Breast epithelium (tissue), 4 donors: ENCODE results near the gene PNKP. TPM values are rescaled to one million over a fixed set of nuclear protein-coding genes. Genes with fewer than 3 reads are reported as not detected.

Experiments
- DNase-seq, 2 donors: peaks; one replicate each; pipeline ENCODE4 v3.0.0-alpha.2; 2019; ENCODE audit warnings: low spot score in 2 of 2
- H3K27ac ChIP-seq, 2 donors: fragments of 200-600 bp; sonication (generic) in 1 of 2; one replicate each; pipeline ENCODE4 v1.5.1; 2016 to 2019; ENCODE audit warnings: mild to moderate bottlenecking in 1 of 2
- H3K27me3 ChIP-seq, 2 donors: fragments of 200-600 bp; sonication (generic) in 1 of 2; one replicate each; pipeline versions ENCODE4 v1.5.1 to v1.6.0; 2017 to 2019; ENCODE audit warnings: control low read depth in 1 of 2, mild to moderate bottlenecking in 1 of 2
- H3K36me3 ChIP-seq: fragments of 200-600 bp; one replicate; pipeline ENCODE4 v1.5.1; 2019
- H3K4me1 ChIP-seq, 2 donors: fragments of 200-600 bp; sonication (generic); one replicate each; pipeline ENCODE4 v1.5.1; 2016 to 2019; ENCODE audit warnings: control low read depth in 1 of 2
- H3K4me3 ChIP-seq, 3 donors: fragments of 200-600 bp; sonication (generic); 1 replicate in 2 of 3; 2 replicates in 1 of 3; pipeline ENCODE4 v1.5.1; 2016 to 2019; ENCODE audit warnings: mild to moderate bottlenecking in 3 of 3, moderate library complexity in 2 of 3
- H3K9me3 ChIP-seq, 2 donors: fragments of 200-600 bp; sonication (generic) in 1 of 2; one replicate each; pipeline ENCODE4 v1.5.1; 2016 to 2019; ENCODE audit warnings: control low read depth in 1 of 2
- CTCF ChIP-seq, 3 donors: fragments of 450-650 bp; IDR thresholded peaks; one replicate each; pipeline ENCODE4 v1.5.1; 2016 to 2017; ENCODE audit warnings: antibody characterized with exemption in 3 of 3, mild to moderate bottlenecking in 3 of 3, moderate library complexity in 3 of 3
- POLR2A ChIP-seq: fragments of 450-650 bp; IDR thresholded peaks from one replicate; pipeline ENCODE4 v1.6.1; 2016; ENCODE audit warnings: antibody characterized with exemption, mild to moderate bottlenecking, moderate library complexity
- POLR2AphosphoS5 ChIP-seq, 3 donors: sonication (generic); formaldehyde crosslinking; IDR thresholded peaks; one replicate each; pipeline ENCODE4 v1.6.1; 2017; ENCODE audit warnings: antibody characterized with exemption in 3 of 3
- intact Hi-C: fragments of 100-400 bp; cut with DNase I; formaldehyde crosslinking; loops from one replicate; pipeline ENCODE4 v1.15.1; 2023; ENCODE audit warnings: low total_unique reads
- total RNA-seq, 3 donors: library from RNA; depleted of rRNA; stranded (reverse); fragments of >200 nt; gene quantifications; one replicate each; pipeline ENCODE4 v1.1.0, GENCODE V29; 2016

Gene PNKP
- total RNA-seq, 3 donors from 2014 or later = 31.0 to 69.2 (median 57.7) TPM

GRCh38 chr19:49818649-49819370 lies 48.6 kb downstream of the PNKP start:
- Histone ChIP-seq H3K27me3 (no peaks in the 10 kb centered on the region), H3K4me3 (peak overlapping the region; percentile 72 to 86 (median 83)), H3K36me3 (no peaks in the 10 kb centered on the region), H3K27ac (peak overlapping the region; percentile 91 to 99), H3K9me3 (no peaks in the 10 kb centered on the region), H3K4me1 (no peaks in the 10 kb centered on the region)
- DNase-seq = no peak
- intact Hi-C loops = no loop called here
- no peak for TF ChIP-seq POLR2AphosphoS5 (IDR thresholded peaks at IDR 0.05)
- TF ChIP-seq POLR2A = no peak
- no peak for TF ChIP-seq CTCF (IDR thresholded peaks at IDR 0.05)

GRCh38 chr19:49817964-49818648 lies 49.3 kb downstream of the PNKP start, which contains the start of gene MED25:
Gene MED25 (plus strand): TSS chr19:49818289. CDS start chr19:49818342, 53 bp downstream.
- H3K27me3 ChIP-seq = no peaks in the 10 kb centered on the region
- peak; percentile 54 for TF ChIP-seq POLR2A
- TF ChIP-seq POLR2AphosphoS5 (IDR thresholded peaks at IDR 0.05) = peak; percentile 60 to 83 (median 71)
- TF ChIP-seq CTCF (IDR thresholded peaks at IDR 0.05) = peak in 2 of 3 donors; percentile 59 to 83
- H3K4me1 ChIP-seq = no peaks in the 10 kb centered on the region
- H3K36me3 ChIP-seq = no peaks in the 10 kb centered on the region
- peak within 1 kb of the TSS; percentile 91 to 99 for H3K27ac ChIP-seq
- no peaks in the 10 kb centered on the region for H3K9me3 ChIP-seq
- H3K4me3 ChIP-seq = peak within 1 kb of the TSS; percentile 72 to 86 (median 83)
- peak; percentile 75 to 80 for DNase-seq
- intact Hi-C loops = no loop called here

GRCh38 chr19:49816590-49816989 lies 50.8 kb downstream of the PNKP start:
- no peak for DNase-seq
- TF ChIP-seq POLR2A = no peak
- TF ChIP-seq CTCF (IDR thresholded peaks at IDR 0.05) = no peak
- no peak for TF ChIP-seq POLR2AphosphoS5 (IDR thresholded peaks at IDR 0.05)

GRCh38 chr19:49814010-49814409 lies 53.4 kb downstream of the PNKP start:
- Histone ChIP-seq H3K4me3 (peak overlapping the region in 2 of 3 donors; percentile 71 to 88), H3K4me1 (peaks cover 4 to 14% of the 10 kb centered on the region in 2 donors), H3K27me3 (no peaks in the 10 kb centered on the region), H3K9me3 (no peaks in the 10 kb centered on the region), H3K27ac (peak overlapping the region; percentile 96 to 97), H3K36me3 (no peaks in the 10 kb centered on the region)
- no peak for DNase-seq
- TF ChIP-seq POLR2A (no peak), CTCF (IDR thresholded peaks at IDR 0.05) (no peak), POLR2AphosphoS5 (IDR thresholded peaks at IDR 0.05) (no peak)
- intact Hi-C loops = no loop called here

More at GRCh38 chr19:49816590-49816989, 50.8 kb downstream of the PNKP start:
- Histone ChIP-seq H3K27ac (peak overlapping the region; percentile 91 to 99), H3K27me3 (no peaks in the 10 kb centered on the region), H3K36me3 (no peaks in the 10 kb centered on the region), H3K9me3 (no peaks in the 10 kb centered on the region), H3K4me3 (peak overlapping the region in 2 of 3 donors; percentile 72 to 83), H3K4me1 (peaks cover 0 to 7% of the 10 kb centered on the region in 2 donors)
- intact Hi-C loops = no loop called here
